ENCODE data around the gene CORIN. TPM values are rescaled to one million over a fixed set of nuclear protein-coding genes. Genes with fewer than 3 reads are reported as not detected.

Gene CORIN
- total and polyA plus RNA-seq, 4 donors: 0.02 to 0.23 (median 0.15) TPM

DNA sequence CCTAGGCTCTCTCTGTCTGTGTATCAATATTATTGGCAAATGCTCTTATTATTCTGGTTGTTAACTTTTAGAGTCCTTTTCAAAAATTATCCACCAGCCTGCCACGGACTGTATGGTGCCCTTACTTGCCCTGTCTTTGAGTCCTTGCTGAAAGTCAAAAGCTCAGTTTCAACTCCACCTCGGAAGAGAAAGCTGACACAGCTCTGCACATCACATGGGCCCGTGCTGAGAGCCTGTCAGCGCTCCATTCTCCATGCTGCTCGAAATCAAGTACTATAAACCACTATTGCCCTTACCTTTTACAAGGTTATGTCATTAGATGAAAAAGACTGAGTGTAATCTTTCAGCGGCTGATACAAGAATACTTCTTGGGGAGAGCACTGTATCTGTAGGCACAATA is 141.0 kb downstream of the CORIN start:
- Histone ChIP-seq H3K9ac (ENCODE audit: low read depth in 1 of 2, low read length in 2 of 2) (no peak overlapping the region), H3K36me3 (ENCODE audit: control insufficient read depth in 4 of 4, insufficient read depth in 3 of 4, low read depth in 1 of 4, low read length in 3 of 4) (no peaks in the 10 kb centered on the region), H3K27me3 (ENCODE audit: control insufficient read depth in 4 of 4, insufficient read depth in 4 of 4, low read length in 3 of 4) (no peaks in the 10 kb centered on the region), H3K4me1 (ENCODE audit: control insufficient read depth in 4 of 4, insufficient read depth in 4 of 4, low read length in 3 of 4) (no peaks in the 10 kb centered on the region), H3K4me3 (ENCODE audit: low read depth in 1 of 3, low read length in 3 of 3) (no peak overlapping the region), H3K27ac (ENCODE audit: low read depth in 1 of 2, low read length in 2 of 2) (no peak overlapping the region), H3K9me3 (ENCODE audit: control insufficient read depth in 4 of 4, low read length in 3 of 4) (no peaks in the 10 kb centered on the region)
- TF ChIP-seq, protein P1, sequence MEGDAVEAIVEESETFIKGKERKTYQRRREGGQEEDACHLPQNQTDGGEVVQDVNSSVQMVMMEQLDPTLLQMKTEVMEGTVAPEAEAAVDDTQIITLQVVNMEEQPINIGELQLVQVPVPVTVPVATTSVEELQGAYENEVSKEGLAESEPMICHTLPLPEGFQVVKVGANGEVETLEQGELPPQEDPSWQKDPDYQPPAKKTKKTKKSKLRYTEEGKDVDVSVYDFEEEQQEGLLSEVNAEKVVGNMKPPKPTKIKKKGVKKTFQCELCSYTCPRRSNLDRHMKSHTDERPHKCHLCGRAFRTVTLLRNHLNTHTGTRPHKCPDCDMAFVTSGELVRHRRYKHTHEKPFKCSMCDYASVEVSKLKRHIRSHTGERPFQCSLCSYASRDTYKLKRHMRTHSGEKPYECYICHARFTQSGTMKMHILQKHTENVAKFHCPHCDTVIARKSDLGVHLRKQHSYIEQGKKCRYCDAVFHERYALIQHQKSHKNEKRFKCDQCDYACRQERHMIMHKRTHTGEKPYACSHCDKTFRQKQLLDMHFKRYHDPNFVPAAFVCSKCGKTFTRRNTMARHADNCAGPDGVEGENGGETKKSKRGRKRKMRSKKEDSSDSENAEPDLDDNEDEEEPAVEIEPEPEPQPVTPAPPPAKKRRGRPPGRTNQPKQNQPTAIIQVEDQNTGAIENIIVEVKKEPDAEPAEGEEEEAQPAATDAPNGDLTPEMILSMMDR (IDR thresholded peaks at IDR 0.05; ENCODE audit: low read depth, low read length, missing input control): no peak
- TF ChIP-seq, protein P2, sequence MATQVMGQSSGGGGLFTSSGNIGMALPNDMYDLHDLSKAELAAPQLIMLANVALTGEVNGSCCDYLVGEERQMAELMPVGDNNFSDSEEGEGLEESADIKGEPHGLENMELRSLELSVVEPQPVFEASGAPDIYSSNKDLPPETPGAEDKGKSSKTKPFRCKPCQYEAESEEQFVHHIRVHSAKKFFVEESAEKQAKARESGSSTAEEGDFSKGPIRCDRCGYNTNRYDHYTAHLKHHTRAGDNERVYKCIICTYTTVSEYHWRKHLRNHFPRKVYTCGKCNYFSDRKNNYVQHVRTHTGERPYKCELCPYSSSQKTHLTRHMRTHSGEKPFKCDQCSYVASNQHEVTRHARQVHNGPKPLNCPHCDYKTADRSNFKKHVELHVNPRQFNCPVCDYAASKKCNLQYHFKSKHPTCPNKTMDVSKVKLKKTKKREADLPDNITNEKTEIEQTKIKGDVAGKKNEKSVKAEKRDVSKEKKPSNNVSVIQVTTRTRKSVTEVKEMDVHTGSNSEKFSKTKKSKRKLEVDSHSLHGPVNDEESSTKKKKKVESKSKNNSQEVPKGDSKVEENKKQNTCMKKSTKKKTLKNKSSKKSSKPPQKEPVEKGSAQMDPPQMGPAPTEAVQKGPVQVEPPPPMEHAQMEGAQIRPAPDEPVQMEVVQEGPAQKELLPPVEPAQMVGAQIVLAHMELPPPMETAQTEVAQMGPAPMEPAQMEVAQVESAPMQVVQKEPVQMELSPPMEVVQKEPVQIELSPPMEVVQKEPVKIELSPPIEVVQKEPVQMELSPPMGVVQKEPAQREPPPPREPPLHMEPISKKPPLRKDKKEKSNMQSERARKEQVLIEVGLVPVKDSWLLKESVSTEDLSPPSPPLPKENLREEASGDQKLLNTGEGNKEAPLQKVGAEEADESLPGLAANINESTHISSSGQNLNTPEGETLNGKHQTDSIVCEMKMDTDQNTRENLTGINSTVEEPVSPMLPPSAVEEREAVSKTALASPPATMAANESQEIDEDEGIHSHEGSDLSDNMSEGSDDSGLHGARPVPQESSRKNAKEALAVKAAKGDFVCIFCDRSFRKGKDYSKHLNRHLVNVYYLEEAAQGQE (IDR thresholded peaks at IDR 0.05): no peak
- TF ChIP-seq, protein P3, sequence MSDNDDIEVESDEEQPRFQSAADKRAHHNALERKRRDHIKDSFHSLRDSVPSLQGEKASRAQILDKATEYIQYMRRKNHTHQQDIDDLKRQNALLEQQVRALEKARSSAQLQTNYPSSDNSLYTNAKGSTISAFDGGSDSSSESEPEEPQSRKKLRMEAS (IDR thresholded peaks at IDR 0.05): no peak
- TF ChIP-seq EGR1 (IDR thresholded peaks at IDR 0.05; ENCODE audit: low read depth in 2 of 2): no peak
- TF ChIP-seq, protein P4, sequence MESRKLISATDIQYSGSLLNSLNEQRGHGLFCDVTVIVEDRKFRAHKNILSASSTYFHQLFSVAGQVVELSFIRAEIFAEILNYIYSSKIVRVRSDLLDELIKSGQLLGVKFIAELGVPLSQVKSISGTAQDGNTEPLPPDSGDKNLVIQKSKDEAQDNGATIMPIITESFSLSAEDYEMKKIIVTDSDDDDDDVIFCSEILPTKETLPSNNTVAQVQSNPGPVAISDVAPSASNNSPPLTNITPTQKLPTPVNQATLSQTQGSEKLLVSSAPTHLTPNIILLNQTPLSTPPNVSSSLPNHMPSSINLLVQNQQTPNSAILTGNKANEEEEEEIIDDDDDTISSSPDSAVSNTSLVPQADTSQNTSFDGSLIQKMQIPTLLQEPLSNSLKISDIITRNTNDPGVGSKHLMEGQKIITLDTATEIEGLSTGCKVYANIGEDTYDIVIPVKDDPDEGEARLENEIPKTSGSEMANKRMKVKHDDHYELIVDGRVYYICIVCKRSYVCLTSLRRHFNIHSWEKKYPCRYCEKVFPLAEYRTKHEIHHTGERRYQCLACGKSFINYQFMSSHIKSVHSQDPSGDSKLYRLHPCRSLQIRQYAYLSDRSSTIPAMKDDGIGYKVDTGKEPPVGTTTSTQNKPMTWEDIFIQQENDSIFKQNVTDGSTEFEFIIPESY (IDR thresholded peaks at IDR 0.05): no peak
- no peak for TF ChIP-seq SP1 (IDR thresholded peaks at IDR 0.05)
- no peak for TF ChIP-seq HNF4A (conservative IDR thresholded peaks at IDR 0.05)
- TF ChIP-seq HNF4G (IDR thresholded peaks at IDR 0.05): no peak
- TF ChIP-seq TAF1 (conservative IDR thresholded peaks at IDR 0.05): no peak
- no peak for TF ChIP-seq JUND (IDR thresholded peaks at IDR 0.05)
- DNase-seq (ENCODE audit: low spot score): no peak
- WGBS: 87% methylated on average over 6 of the region's 6 CpGs

DNA sequence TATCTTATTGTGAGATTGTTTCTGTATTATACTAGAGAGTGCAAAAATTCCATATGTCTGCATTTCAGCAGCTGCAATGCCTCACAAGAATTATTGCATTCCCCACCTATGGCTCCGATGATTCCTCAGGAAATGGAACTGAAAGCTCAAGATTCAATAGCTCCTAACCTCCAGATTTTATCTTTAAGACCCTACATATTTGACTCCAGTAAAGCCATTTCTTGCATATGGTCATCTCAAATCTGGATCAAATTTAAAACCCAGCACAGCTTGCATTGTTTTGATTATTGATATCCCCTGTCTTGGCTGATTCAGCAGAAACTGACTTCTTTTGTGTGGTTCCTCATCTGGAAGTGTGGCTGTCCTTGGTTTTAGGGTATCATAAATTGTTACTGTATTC is 142.6 kb downstream of the CORIN start:
- H3K4me3 ChIP-seq (ENCODE audit: low read depth in 1 of 3, low read length in 3 of 3): no peak overlapping the region
- H3K36me3 ChIP-seq (ENCODE audit: control insufficient read depth in 4 of 4, insufficient read depth in 3 of 4, low read depth in 1 of 4, low read length in 3 of 4): no peaks in the 10 kb centered on the region
- H3K27me3 ChIP-seq (ENCODE audit: control insufficient read depth in 4 of 4, insufficient read depth in 4 of 4, low read length in 3 of 4): no peaks in the 10 kb centered on the region
- H3K9me3 ChIP-seq (ENCODE audit: control insufficient read depth in 4 of 4, low read length in 3 of 4): no peaks in the 10 kb centered on the region
- DNase-seq (ENCODE audit: low spot score): no peak
- H3K9ac ChIP-seq (ENCODE audit: low read depth in 1 of 2, low read length in 2 of 2): no peak overlapping the region
- WGBS: 96% methylated on average over 1 of the region's 1 CpG
- no peaks in the 10 kb centered on the region for H3K4me1 ChIP-seq (ENCODE audit: control insufficient read depth in 4 of 4, insufficient read depth in 4 of 4, low read length in 3 of 4)
- no peak overlapping the region for H3K27ac ChIP-seq (ENCODE audit: low read depth in 1 of 2, low read length in 2 of 2)
- no peak for TF ChIP-seq YY1 (IDR thresholded peaks at IDR 0.05)
